Anterior cingulate cortex (tissue), 58 donors: ENCODE measurements around the gene RPS6KA2.
"Not testable (repeated sequence)": the region's sequence is repeated elsewhere in the genome, so short reads cannot be mapped to it uniquely, and the experiment has no call there.

ENCODE experiments used
- DNase-seq, 58 donors: peaks; one replicate each; lab custom pipeline; 2025; lab: John Stamatoyannopoulos, UW

RPS6KA2 gene

DNA sequence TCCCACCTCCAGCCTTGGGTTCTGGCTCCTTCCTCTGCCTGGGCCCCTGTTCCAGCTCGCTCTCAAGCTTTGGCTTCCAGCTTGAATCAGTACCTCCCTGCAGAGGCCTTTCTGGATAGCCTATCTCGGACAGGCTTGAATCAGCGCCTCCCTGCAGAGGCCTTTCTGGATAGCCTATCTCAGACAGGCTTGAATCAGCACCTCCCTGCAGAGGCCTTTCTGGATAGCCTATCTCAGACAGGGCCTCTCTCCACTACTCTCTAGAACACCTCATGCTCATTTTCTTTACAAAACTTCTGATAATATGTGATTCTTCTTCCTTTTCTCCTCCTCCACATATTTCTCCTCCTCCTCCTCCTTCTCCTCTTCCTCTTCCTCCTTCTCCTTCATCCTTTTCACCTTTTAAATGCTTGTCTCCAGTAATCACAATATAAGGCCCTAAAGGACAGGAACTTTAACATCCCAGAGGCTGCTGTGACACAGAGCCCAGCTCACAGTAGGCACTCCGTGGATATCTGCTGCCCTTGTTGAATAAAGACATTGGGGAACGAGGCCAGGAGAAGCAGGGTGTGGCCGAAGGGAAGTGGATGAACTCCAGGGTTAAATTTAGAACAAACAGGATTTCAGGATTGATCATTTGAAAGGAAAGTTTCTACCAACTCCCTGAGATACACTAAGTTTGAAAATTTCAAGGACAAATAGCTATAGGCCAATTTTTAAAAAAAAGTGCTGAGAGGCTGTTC is 9.3 kb upstream of the RPS6KA2 start:
- no peak for DNase-seq

DNA sequence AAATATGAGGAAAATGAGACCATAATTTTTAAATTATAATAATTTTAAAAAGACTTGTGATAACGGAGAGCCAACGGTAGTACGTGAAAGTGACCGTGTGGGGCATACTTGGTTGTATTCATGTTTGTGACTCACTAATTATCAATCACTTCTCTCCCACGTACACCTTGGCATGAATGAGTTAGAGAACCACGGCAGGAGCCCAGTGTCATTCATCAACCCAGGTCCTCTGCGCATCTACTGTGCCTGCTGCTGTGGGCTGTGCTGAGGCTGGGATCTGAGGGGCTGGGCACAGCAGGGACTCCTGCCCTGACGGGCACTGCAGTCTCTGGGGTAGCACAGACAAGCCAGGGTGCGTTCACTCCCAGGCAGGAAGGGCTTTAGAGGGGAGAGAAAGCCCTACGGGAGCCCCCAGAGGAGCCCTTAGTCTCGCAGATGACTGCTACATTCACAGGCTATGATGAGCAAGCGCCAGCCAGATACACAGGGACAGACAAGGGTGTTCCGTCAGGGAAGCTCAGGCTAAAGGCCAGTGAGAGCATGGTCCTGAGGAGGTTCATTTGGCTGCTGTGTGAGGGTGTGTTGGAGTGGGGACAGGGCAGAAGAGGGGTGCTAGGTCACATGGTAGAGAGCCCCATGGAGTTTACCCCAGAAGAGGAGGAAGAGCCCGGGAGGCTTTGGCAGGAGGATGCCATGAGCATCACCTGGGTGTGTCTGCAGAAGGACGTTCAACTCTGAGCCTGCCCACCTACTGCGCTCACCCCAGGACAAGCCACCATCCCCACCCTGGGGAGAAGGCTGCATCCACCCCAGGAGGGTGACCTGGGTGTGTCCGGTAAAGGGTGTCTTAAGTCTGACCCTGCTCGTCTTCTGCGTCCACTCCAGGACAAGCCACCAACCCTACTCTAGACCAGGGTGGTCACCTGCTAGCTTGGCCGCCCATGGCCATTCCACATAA is 8.2 kb upstream of the RPS6KA2 start:
- no peak for DNase-seq

DNA sequence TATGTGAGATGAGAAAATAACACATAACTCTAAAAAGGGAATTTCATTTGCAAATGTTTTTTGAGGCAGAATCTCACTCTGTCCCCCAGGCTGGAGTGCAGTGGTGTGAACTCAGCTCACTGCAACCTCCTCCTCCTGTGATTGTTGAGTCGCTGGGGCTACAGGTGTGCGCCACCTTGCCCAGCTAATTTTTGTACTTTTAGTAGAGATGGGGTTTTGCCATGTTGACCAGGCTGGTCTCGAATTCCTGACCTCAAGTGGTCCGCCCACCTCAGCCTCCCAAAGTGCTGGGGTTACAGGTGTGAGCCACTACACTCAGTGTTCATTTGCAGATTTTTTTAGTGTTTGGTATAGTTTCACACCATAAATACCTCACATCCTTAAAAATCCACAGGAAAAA is 7.5 kb upstream of the RPS6KA2 start:
- DNase-seq, result not testable (repeated sequence)

DNA sequence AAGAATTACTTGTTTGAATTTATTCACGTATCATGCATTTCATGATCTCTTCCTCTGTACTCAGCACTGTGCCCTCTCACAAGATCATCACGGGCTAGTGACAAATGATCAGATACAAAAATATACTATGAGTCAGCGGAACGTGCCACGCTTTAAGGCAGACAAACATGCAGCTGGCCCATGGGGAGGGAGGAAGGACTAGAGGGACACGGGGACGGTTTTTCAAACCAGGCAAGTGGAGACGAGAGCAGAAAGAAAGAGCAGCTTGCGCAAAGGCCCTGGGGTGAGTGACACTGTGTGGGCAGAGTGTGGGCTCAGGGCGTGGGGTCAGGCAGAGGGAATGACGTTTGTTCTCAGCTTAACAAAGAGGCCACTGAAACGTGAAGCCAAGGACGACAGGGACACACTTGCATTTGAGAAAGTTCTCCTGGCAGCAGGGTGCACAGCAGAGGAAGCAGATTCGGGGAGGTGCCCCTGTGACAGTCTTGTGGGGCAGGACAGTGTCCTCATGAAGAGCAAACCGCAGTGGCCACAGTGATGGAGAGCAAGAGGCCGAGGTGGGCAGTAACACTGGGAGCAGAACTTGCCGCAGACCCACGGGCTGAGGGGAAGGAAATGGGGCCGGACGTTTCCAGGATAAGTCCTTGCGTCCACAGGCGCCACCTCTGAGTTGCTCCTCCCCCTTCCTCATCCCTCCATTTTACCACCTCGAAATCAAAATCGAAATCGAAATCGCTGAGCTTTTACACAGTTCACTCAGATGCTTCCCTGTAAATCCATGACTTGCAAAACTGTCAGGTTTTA is 6.9 kb upstream of the RPS6KA2 start:
- peak in 1 of 58 donors; percentile 32 for DNase-seq

DNA sequence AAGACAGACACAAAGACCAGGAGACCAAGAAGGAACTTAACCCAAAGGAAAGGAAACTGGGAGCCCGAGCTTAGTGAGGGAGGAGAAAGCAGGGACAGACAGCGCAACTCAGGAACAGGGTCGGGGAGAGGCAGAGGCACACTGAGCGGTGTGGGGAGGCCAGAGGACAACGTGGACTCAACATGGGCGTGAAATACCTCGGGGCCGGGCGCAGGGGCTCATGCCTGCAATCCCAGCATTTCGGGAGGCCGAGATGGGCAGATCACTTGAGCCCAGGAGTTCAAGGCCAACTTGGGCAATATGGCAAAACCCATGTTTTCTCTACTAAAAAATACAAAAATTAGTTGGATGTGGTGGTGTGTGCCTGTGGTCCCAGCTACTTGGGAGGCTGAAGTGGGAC is 5.7 kb upstream of the RPS6KA2 start:
- DNase-seq, result no peak

DNA sequence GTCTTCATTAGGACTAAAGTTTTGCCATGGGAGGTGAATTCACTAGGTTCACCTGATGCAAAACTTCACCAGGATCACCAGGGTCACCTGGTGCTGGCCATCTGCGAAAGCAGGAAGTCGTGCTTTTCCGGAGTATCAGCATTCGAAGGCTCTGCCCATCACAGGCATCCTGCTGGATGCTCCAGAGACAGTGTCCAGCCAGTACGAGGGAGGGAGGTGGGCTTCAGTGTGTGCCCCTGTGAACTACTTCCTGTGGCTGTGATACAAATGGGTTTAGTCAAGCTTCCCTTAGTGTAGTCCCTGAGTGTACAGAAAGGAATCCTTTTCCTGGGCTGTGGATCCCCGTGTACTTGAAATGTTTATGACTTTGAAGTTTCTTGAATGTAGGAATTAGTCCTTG is 3.4 kb upstream of the RPS6KA2 start:
- no peak for DNase-seq

DNA sequence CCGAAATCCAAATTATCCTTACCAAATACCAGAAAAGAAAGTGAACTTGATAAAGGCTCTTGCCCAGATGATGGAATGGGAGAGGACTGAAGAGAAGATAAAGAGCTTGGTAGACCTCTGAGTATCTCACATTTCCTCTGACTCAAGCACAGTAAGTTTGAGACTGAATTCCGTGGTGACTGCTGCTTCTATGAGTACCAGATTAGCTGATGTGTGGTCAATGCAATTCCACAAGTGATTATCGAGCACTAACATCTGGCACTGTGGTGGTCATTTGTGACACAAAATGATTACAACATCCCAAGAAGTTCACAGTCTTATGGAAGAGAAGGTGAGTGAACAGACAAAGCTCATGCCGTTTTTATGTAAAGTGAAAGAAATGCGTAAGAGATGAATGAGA is 2.6 kb upstream of the RPS6KA2 start:
- no peak for DNase-seq

DNA sequence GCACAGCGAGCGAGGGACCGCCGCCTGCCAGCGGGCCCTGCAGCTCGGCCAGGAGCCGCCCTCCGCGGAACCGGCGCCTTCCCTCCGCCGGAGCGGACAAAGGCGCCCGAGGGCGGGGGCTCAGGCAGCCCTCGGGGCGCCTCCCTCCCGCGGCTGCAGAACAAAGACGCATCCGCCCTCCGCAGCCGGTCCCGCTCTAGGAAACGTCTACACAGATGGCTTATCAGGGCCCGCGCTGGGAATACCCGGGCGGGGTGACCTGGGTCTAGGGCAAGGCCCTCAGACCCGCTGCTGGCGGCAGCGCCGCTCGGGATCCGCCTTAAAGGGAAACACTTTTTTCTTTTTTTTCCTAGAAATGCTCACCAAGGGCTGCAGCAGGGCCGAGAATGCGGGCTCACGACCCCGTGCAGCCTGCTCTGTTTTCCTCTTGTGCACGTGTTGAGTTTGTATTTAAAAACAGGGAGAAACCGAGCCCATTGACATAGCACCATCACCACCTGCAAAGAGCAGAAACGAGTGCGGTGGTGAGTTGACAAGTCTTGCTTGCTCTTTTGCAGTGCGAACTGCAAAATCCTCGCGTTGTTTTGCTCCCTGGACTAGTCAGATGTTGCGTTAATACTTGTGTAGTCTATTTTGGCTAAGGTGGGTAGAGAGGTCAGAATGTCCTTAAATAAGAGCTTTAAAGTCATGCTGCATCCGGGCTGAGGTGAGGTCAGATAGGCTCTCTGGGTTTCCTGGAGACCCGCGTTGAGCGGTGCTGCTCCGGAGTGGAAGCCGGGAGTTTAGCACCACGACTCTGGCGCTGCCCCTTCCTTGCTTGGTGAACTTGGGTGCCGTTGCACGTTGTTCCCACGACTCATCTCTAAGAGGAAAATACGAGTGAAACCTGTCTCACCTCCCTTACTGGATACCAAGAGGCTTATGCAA is 1.1 kb upstream of the RPS6KA2 start:
- peak in 26 of 58 donors; percentile 50 to 82 (median 72) for DNase-seq

DNA sequence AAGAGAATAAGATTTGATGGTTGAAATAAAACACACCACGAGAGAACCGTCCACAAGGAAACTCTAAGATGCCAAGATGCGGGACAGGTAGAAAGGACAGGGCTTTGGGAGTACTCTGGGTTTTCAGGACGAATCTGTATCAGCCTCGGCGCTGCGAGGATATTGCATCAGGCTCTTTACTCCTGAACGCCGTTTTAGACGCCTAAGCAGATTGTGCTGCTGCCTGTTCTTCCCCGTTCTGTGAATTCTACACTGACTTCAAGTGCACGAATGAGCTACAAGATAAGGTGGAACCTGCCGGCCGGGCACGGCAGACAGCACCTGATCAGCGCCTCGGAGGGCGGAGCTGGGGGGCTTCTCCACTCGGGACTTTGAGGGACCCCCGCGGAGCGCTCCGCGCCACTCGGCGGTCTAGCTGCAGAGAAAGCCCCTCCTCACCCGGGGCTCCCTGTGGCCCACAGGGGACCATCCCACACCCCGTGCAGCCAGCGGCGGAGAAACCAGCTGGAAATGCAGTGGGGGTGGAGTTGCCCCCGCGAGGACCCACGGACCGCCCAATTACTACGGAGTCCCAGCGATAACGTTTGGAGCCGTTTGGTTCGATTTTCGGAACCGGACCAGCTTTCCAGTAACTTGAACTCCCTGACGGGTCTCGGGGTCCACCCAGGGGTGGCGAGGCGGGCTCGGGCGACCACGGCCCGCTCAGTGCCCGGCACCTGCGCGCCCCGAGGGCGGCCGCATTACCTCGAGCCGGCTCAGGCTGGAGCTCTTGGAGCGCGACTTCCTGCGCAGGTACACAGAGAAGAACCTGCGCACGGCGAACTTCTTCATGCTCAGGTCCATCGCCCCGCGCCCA is 646 bp downstream of the RPS6KA2 start:
- peak in 6 of 58 donors; percentile 17 to 52 (median 42) for DNase-seq

DNA sequence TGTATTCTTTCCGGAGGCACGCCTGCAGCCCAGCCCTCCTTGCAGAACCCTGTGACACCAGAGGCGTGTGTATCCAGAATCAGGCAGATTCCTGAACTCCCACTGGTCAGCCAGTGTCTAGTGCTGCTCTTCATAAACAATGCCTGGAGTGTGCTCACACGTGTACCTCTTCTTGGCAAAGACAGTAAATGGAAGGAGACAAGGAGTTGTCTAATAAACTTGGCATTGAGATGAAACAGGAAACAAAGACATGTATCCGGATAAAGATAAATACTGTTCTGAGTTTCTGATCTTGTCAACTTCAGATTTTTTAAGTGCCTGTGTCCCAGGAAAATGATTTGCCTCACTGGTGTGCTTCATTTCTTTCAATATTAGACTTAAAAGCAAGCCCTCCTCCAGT is 1.7 kb downstream of the RPS6KA2 start:
- DNase-seq, result peak in 1 of 58 donors; percentile 37

DNA sequence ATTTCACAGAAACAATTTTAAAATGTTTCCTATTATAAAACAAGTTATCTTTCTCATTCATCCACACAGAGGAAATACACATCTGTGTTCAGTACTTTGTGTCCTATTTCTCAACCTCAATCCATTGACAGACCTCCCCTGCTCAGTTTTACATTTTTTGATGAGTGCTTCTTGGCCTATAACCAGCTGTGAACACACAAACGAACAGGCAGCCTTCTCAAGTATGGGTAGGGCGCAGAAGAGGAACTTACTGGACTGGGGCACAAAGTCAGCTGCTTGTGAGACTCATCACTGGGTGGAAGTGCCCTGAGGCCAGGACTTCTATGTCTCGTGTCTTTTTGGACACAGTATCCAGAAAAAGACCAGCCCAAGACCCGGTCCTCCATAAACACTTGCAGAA is 2.8 kb downstream of the RPS6KA2 start:
- DNase-seq, result no peak

DNA sequence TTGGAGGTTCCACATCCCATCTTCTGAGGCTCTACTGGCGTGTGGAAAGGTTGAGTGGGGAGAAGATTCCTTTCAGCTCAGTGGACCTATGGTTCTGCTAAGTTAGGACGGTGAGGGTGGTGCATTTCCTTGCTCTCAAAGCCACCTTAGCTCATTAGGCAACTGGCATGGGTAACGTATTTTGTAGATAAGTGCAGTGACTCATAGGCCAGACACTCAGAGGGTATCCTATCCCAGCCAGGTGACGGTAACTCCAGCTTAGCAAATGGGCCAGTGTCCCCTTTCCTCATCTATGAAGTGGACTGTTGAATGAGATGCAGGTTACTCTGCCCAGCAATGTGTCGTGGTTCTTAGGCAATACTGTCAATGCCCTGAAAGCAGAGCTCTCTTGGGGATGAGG is 3.7 kb downstream of the RPS6KA2 start:
- no peak for DNase-seq

DNA sequence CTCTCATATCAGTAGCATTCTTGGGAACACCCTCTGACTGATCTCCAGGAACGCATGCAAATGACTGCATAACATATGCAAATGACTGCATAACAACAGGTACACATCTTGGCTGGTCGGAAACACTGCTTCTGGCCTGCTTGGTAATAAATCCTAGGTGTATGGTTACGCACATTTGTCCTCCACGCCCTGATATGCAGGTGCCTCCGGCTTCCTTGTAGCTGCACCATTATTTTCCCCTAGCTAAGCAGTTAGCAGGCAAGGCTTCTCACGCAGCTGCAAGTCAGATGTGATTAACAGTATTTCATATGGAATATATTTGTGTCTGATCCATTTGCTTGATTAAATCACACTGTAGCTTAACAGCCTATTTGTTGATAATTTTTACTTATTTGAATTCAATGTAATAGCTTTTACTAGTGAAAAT is 5.9 kb downstream of the RPS6KA2 start:
- DNase-seq, result no peak

DNA sequence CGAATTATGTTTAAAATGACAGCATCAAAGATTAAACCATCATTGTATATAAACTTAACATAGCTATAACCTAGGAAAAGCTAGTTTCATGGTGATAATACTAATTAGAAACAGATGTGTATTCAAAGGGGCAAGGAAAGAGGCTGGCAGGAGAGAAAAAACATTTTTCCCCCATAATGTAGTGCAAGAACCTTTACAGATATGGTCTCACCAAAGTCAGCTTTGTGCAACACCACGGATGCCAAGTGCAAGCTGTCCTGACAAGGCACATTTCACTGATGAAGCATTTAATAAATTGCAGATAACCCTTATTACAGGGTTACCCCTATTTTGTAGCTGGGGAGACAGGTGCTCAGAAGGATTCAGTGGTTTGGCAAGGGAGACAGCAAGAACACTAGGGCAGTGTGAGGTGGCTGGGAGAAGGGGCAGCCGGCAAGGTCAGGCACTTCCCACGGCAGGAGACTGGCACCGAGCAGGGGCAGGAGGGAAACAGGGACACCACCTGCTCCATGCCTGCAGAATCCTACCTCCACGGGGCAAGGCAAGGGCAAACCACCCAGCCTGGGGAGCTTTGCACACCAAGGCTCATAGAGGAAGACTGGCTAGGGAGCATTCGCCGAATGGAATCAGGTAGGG is 6.5 kb downstream of the RPS6KA2 start:
- no peak for DNase-seq

DNA sequence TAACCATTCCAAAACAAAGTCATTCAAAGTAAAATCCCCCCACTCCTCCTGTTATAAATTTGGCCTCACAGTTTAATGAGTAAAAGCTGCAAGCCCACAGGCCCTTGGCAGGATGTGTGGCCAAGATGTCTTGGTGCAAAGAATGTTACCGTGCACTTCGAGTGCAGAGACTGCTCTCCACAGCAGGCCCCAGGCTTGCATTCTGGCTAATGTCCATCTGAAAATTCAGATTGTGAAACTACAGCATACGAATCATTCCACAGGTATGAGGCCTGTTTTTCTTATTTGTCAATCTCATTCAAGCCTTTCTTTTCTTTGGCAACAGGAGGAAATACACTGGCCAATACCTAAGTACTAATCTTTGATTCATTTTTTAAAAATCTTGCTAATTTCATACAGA is 7.1 kb downstream of the RPS6KA2 start:
- DNase-seq, result no peak

DNA sequence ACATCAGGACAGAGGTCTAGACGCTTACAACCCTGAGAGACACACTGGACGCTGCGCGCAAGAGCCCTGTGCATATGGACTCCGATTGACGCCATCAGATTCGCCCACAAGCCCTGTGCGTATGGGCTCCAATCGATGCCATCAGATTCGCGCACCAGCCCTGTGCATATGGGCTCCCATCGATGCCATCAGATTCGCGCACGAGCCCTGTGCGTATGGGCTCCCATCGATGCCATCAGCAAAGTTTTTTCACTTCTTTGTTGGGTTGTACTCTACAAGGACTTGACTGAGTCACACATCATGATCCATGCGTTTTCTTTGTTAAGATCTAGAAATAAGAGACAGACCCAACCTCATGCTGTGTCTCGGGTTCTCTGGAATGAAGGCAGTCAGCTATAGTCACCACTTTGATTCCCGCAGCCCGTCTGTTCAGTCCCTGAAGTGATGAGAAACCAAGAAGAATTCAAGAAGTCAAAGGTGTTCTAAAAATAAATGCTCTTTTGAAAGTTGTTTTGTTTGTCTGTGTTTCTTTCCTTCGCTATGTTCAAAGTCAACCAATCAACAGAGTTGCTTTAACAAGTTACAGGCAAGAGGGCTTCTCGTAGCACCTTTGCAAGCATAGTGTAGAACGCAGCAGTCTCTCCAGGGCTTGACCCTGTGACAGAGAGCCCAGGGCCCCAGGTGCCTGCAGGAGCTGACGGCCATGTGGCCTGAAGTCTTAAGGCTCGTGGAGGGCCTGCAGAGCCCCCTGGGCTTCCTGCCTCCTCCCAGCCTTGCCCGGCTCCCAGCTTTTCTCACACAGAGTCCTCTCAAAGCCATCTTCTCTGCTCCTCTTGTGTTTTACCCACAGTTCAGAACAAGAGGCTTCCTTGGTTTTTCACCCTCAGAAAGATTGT is 7.9 kb downstream of the RPS6KA2 start:
- no peak for DNase-seq

DNA sequence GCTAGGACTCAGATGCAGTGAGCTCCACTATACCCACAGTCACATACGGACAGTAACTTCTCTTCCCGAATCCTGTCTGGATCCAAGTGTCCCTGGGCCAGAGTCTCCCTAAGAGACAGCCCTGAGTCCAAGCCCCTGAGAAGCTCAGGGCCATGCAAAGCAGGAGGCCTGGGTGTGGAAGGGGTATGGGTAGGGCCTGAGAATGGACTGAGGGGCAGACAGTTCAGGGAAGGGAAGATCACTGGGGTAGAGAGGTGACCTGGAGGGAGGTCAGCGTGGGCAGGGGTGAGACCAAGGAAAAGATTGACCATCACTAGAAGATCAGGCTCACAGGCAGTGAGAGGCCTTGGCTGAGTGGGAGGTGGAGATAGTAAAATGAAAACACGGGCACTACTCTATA is 8.8 kb downstream of the RPS6KA2 start:
- DNase-seq, result no peak
